Esophagus muscularis mucosa (tissue), 4 donors: ENCODE measurements around the gene SLC12A2.

Experiments used
- EP300 ChIP-seq: sonication (generic); formaldehyde crosslinking; IDR thresholded peaks from one replicate; pipeline ENCODE4 v1.6.1; 2017; ENCODE audit warnings: antibody characterized with exemption
- POLR2A ChIP-seq: fragments of 450-650 bp; IDR thresholded peaks from one replicate; pipeline ENCODE4 v1.6.1; 2017; ENCODE audit warnings: antibody characterized with exemption, moderate library complexity, mild to moderate bottlenecking, low read depth
- POLR2AphosphoS5 ChIP-seq, 2 donors: sonication (generic); formaldehyde crosslinking; IDR thresholded peaks; one replicate each; pipeline ENCODE4 v1.6.1; 2017; ENCODE audit warnings: antibody characterized with exemption in 2 of 2
- TF ChIP-seq, protein P1 (sequence below), 3 experiments: fragments of 200-600 bp in 2 of 3; fragments of 450-650 bp in 1 of 3; sonication (generic) in 2 of 3; IDR thresholded peaks; one replicate each; pipeline ENCODE4 v1.5.1; 2017 to 2019; ENCODE audit warnings: antibody characterized with exemption in 3 of 3, mild to moderate bottlenecking in 2 of 3, moderate library complexity in 1 of 3

DNA sequence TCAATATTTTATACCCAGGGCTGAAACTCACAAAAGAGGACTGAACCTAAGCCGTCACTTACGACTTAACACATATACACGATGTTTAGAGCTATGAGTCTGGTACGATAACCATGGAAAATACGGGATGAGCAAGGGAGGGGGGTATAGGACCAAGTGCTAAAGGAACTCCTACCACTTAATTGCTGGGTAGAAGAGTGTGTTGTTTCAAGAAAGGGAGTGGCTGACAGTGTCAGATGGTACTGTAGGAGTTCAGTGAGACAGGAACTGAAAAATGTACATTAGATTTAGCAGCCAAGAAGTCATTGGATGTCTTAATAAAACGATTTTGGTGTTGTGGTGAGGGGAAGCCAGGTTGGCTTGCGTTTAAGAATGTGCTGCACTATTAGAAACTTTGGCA is 21.6 kb downstream of the SLC12A2 start:
- TF ChIP-seq, protein P1, sequence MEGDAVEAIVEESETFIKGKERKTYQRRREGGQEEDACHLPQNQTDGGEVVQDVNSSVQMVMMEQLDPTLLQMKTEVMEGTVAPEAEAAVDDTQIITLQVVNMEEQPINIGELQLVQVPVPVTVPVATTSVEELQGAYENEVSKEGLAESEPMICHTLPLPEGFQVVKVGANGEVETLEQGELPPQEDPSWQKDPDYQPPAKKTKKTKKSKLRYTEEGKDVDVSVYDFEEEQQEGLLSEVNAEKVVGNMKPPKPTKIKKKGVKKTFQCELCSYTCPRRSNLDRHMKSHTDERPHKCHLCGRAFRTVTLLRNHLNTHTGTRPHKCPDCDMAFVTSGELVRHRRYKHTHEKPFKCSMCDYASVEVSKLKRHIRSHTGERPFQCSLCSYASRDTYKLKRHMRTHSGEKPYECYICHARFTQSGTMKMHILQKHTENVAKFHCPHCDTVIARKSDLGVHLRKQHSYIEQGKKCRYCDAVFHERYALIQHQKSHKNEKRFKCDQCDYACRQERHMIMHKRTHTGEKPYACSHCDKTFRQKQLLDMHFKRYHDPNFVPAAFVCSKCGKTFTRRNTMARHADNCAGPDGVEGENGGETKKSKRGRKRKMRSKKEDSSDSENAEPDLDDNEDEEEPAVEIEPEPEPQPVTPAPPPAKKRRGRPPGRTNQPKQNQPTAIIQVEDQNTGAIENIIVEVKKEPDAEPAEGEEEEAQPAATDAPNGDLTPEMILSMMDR (IDR thresholded peaks at IDR 0.05), result no peak
- TF ChIP-seq POLR2A (no peak), POLR2AphosphoS5 (IDR thresholded peaks at IDR 0.05) (no peak), EP300 (no peak)
